ENCODE results near the gene UCK1.

UCK1 gene

DNA sequence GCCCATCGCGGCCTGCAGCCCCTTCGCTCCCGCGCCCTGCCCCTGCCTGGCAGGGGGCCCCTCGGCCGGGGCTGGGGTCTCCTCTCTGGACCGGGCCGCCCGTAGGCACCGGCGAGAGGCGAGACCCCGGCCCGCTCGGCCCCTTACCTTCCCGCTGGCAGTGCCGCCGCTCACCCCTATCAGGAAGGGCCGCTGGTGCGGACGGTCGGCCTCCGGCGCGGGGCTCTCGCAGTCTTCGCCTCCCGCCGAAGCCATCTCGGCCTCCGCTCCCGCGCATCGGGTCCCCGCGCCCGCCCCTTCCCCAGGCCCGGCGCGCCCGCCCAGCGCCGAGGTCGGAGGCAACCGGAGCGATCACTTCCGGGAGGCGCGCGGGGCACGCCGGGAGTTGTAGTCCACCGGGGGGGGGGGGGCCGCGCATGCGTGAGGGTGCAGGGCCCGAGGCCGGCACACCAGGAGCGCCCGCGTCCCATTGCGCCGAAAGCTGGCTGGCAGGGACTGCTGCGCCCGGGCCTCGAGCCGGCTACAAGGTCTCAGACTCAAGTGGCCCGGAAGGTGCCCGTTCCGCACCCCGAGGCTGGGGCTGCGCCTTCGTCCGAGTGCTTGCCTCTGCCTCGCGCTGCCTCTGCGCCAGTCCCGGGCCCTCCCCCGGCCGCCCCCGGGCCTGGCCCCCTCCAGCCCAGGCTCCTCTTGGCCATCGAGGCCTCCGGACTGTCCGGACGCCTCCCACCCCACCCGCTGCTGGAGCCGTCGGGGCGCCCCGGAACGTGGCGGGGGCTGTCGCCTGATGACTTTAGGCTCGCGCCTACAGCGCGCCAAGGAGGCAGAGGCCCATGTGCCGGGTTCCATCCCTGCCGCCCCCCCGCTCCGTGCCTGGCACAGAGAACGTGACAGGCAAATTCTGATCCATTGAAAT, at the start of gene UCK1:
UCK1 (minus strand) TSS at position 344 of the 913 bp plus-strand sequence; CDS start at position 255, 89 bp downstream.
- H3K4me3 ChIP-seq (ENCODE audit: low read length, poor library complexity, severe bottlenecking) = peak within 1 kb of the TSS; percentile 76
- peaks cover 4% of the 10 kb centered on the region for H4K20me1 ChIP-seq (ENCODE audit: insufficient read depth, low read length, poor library complexity, severe bottlenecking)
- H2AFZ ChIP-seq (ENCODE audit: low read length) = peak within 1 kb of the TSS; percentile 64; the same call in 1 of the 2 replicates
- no peaks in the 10 kb centered on the region for H3F3A ChIP-seq (ENCODE audit: low read depth)
- peaks cover 5% of the 10 kb centered on the region; the same call in 1 of the 2 replicates for H3K36me3 ChIP-seq (ENCODE audit: insufficient read depth, low read length)
- no peaks in the 10 kb centered on the region for H3K9me3 ChIP-seq (ENCODE audit: insufficient read depth, low read depth, low read length)
- H3K4me2 ChIP-seq (ENCODE audit: low read depth, low read length, poor library complexity, severe bottlenecking) = peak within 1 kb of the TSS; percentile 79
- H3K27me3 ChIP-seq (ENCODE audit: insufficient read depth, low read length, poor library complexity, severe bottlenecking) = no peaks in the 10 kb centered on the region
- no peak for TF ChIP-seq EZH2phosphoT487 (IDR thresholded peaks at IDR 0.05; ENCODE audit: borderline replicate concordance)
- TF ChIP-seq, protein P1, sequence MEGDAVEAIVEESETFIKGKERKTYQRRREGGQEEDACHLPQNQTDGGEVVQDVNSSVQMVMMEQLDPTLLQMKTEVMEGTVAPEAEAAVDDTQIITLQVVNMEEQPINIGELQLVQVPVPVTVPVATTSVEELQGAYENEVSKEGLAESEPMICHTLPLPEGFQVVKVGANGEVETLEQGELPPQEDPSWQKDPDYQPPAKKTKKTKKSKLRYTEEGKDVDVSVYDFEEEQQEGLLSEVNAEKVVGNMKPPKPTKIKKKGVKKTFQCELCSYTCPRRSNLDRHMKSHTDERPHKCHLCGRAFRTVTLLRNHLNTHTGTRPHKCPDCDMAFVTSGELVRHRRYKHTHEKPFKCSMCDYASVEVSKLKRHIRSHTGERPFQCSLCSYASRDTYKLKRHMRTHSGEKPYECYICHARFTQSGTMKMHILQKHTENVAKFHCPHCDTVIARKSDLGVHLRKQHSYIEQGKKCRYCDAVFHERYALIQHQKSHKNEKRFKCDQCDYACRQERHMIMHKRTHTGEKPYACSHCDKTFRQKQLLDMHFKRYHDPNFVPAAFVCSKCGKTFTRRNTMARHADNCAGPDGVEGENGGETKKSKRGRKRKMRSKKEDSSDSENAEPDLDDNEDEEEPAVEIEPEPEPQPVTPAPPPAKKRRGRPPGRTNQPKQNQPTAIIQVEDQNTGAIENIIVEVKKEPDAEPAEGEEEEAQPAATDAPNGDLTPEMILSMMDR (conservative IDR thresholded peaks at IDR 0.05; ENCODE audit: low read length) = no peak
- H3K9me2 ChIP-seq (replicated peaks; ENCODE audit: low read depth, low read length) = no peaks in the 10 kb centered on the region
- H3K79me2 ChIP-seq (ENCODE audit: insufficient read depth, low read length) = peaks cover 27% of the 10 kb centered on the region
- H3K4me1 ChIP-seq (ENCODE audit: insufficient read depth, low read length, poor library complexity, severe bottlenecking) = peaks cover 19% of the 10 kb centered on the region
- peak within 1 kb of the TSS; percentile 77 for H3K9ac ChIP-seq (ENCODE audit: low read depth, low read length, poor library complexity, severe bottlenecking)

DNA sequence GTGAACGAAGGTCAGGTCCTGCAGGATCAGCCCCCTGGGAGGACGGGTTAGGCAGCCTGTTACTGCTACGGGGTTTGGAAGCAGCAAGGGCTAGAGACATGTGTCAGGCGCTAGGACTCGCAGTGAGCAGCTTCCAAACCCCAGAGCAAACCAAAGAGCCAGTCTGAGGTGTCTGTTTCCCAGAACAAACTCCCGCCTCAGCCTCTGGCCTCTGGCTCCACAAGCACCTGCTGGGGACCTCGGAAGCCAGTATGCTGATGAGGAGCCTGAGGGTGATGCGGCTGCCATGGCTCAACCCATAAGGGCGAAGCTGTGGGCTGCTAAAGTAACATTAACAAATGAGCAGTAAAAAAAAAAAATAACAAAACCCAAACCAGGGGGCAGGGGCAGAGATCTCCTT, 49.3 kb upstream of the UCK1 start:
- H3K27me3 ChIP-seq (ENCODE audit: insufficient read depth, low read length, poor library complexity, severe bottlenecking) = no peaks in the 10 kb centered on the region
- H3K4me2 ChIP-seq (ENCODE audit: low read depth, low read length, poor library complexity, severe bottlenecking) = no peak overlapping the region
- no peaks in the 10 kb centered on the region for H3K9me3 ChIP-seq (ENCODE audit: insufficient read depth, low read depth, low read length)
- peaks cover 13% of the 10 kb centered on the region for H3F3A ChIP-seq (ENCODE audit: low read depth)
- H3K9ac ChIP-seq (ENCODE audit: low read depth, low read length, poor library complexity, severe bottlenecking) = no peak overlapping the region
- H2AFZ ChIP-seq (ENCODE audit: low read length) = no peak overlapping the region
- H4K20me1 ChIP-seq (ENCODE audit: insufficient read depth, low read length, poor library complexity, severe bottlenecking) = no peaks in the 10 kb centered on the region
- H3K36me3 ChIP-seq (ENCODE audit: insufficient read depth, low read length) = peaks cover 32% of the 10 kb centered on the region; the same call in 1 of the 2 replicates
- H3K79me2 ChIP-seq (ENCODE audit: insufficient read depth, low read length) = no peaks in the 10 kb centered on the region
- no peaks in the 10 kb centered on the region for H3K9me2 ChIP-seq (replicated peaks; ENCODE audit: low read depth, low read length)
- no peak for TF ChIP-seq EZH2phosphoT487 (IDR thresholded peaks at IDR 0.05; ENCODE audit: borderline replicate concordance)
- TF ChIP-seq, protein P1 (conservative IDR thresholded peaks at IDR 0.05; ENCODE audit: low read length) = no peak
- H3K4me3 ChIP-seq (ENCODE audit: low read length, poor library complexity, severe bottlenecking) = no peak overlapping the region
- H3K4me1 ChIP-seq (ENCODE audit: insufficient read depth, low read length, poor library complexity, severe bottlenecking) = peaks cover 28% of the 10 kb centered on the region

DNA sequence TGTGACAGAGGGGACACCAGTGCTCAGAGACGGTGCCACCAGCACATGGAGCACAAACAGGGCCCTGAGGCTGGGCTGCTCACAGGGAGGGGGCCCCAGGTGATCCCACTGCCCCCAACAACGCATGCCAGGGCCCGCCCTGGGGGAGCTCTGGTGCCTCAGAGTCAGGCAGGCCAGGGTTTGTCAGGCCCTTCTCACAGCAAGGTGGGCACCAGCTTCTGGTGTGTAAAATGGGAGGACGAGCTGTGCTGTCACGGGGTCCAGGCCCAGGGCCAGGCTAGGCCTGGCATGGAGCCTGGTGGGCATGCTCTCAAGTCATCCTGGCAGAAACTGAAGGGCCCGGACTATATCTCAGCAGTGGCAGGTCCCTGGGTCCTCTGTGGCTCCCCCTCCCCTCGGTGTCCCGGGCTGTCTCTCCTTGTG, 48.7 kb upstream of the UCK1 start:
- Histone ChIP-seq H3K4me1 (ENCODE audit: insufficient read depth, low read length, poor library complexity, severe bottlenecking) (peaks cover 23% of the 10 kb centered on the region), H3K4me3 (ENCODE audit: low read length, poor library complexity, severe bottlenecking) (no peak overlapping the region), H3K9me2 (replicated peaks; ENCODE audit: low read depth, low read length) (no peaks in the 10 kb centered on the region), H3F3A (ENCODE audit: low read depth) (peaks cover 8% of the 10 kb centered on the region), H3K4me2 (ENCODE audit: low read depth, low read length, poor library complexity, severe bottlenecking) (no peak overlapping the region), H3K36me3 (ENCODE audit: insufficient read depth, low read length) (peaks cover 32% of the 10 kb centered on the region; the same call in 1 of the 2 replicates), H3K79me2 (ENCODE audit: insufficient read depth, low read length) (no peaks in the 10 kb centered on the region), H2AFZ (ENCODE audit: low read length) (no peak overlapping the region), H3K9ac (ENCODE audit: low read depth, low read length, poor library complexity, severe bottlenecking) (no peak overlapping the region), H3K9me3 (ENCODE audit: insufficient read depth, low read depth, low read length) (no peaks in the 10 kb centered on the region), H4K20me1 (ENCODE audit: insufficient read depth, low read length, poor library complexity, severe bottlenecking) (no peaks in the 10 kb centered on the region), H3K27me3 (ENCODE audit: insufficient read depth, low read length, poor library complexity, severe bottlenecking) (no peaks in the 10 kb centered on the region)
- TF ChIP-seq, protein P1 (conservative IDR thresholded peaks at IDR 0.05; ENCODE audit: low read length) = no peak
- TF ChIP-seq EZH2phosphoT487 (IDR thresholded peaks at IDR 0.05; ENCODE audit: borderline replicate concordance) = no peak
